HFF-Myc (cell line): Measurements from ENCODE around the gene FER1L5.

ENCODE experiments used
- DNase-seq: peaks from one replicate; pipeline ENCODE4 v3.0.0-alpha.2; 2011; ENCODE audit warnings: low read depth; ENCODE audit errors: extremely low read depth
- H3K4me3 ChIP-seq: replicated peaks from 2 replicates; pipeline ENCODE4 v1.5.1; 2011; ENCODE audit warnings: low read depth, mild to moderate bottlenecking, control low read depth, low read length
- CTCF ChIP-seq: IDR thresholded peaks from 2 replicates; pipeline ENCODE4 v1.5.1; 2012; ENCODE audit warnings: mild to moderate bottlenecking, low read depth, low read length, control low read depth; ENCODE audit errors: missing control alignments

The FER1L5 gene

DNA sequence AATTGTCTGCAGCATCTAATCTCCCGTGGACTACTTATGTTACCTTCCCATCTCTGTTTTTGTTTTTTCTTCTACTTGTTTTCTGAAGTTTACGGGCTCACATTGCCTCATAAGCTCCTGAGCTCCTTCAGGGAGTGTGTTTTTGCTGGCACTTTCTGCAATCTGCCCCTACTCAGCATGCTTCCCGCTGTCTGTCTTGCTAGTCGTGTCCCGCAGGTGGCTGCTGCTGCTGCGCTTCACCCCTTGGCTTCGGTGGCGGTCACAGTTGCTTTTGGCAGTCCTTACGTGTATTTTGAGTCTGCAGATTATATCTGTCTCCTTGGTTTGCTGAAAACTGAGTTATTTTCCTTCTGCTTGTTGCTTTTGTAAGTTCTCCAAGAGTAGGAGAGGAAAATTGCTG is 37.3 kb downstream of the FER1L5 start:
- no peak overlapping the region for H3K4me3 ChIP-seq
- no peak for TF ChIP-seq CTCF
- DNase-seq = no peak

- TF ChIP-seq CTCF = no peak
- H3K4me3 ChIP-seq = no peak overlapping the region
- no peak for DNase-seq
Measured at GRCh38 chr2:96680561-96681141, 38.1 kb downstream of the FER1L5 start.

GRCh38 chr2:96681540-96681939 is 39.0 kb downstream of the FER1L5 start:
- H3K4me3 ChIP-seq = no peak overlapping the region
- DNase-seq = no peak
- TF ChIP-seq CTCF = no peak

- DNase-seq = no peak
- no peak for TF ChIP-seq CTCF
Measured at GRCh38 chr2:96683307-96683706, 40.7 kb downstream of the FER1L5 start.

GRCh38 chr2:96683972-96684820 is 41.6 kb downstream of the FER1L5 start:
- no peak for DNase-seq
- H3K4me3 ChIP-seq = no peak overlapping the region
- no peak for TF ChIP-seq CTCF

More at GRCh38 chr2:96683307-96683706, 40.7 kb downstream of the FER1L5 start:
- no peak overlapping the region for H3K4me3 ChIP-seq

- no peak for DNase-seq
- TF ChIP-seq CTCF = no peak
- H3K4me3 ChIP-seq = no peak overlapping the region
Measured at GRCh38 chr2:96684883-96685576, 42.5 kb downstream of the FER1L5 start.
